ENCODE results near the gene TMEM163.

GRCh38 chr2:134721596-134721995, 2.8 kb upstream of the TMEM163 start:
- TF ChIP-seq SP2 (tag by site-specific recombination; IDR thresholded peaks at IDR 0.05), result no peak
- TF ChIP-seq ZNF10 (tag by site-specific recombination; IDR thresholded peaks at IDR 0.05), result no peak
- TF ChIP-seq ZSCAN23 (tag by site-specific recombination; IDR thresholded peaks at IDR 0.05), result no peak
